Astrocyte (in vitro differentiated cells and primary cell): ENCODE results near the gene PBX3. TPM values are rescaled to one million over a fixed set of nuclear protein-coding genes. Genes with fewer than 3 reads are reported as not detected.

Experiments
- DNase-seq: peaks from one replicate; pipeline ENCODE4 v3.0.0-alpha.2; 2010; ENCODE audit warnings: low read depth
- FAIRE-seq: peaks from 2 replicates; lab custom pipeline; 2011; peaks lifted over from hg19 to GRCh38; lab: Jason Lieb, UNC
- H2AFZ ChIP-seq: 2 replicates; pipeline ENCODE4 v1.6.0; 2012; ENCODE audit warnings: low read depth, low read length, inconsistent platforms
- H3K27ac ChIP-seq: 2 replicates; pipeline ENCODE4 v1.5.1; 2011; ENCODE audit warnings: low read depth, low read length, inconsistent platforms
- H3K27me3 ChIP-seq: 2 replicates; pipeline ENCODE4 v1.6.0; 2011; ENCODE audit warnings: low read length, inconsistent platforms; ENCODE audit not compliant: insufficient read depth
- H3K36me3 ChIP-seq: 2 replicates; pipeline ENCODE4 v1.5.1; 2011; ENCODE audit warnings: low read length, inconsistent platforms; ENCODE audit not compliant: insufficient read depth
- H3K4me1 ChIP-seq: 2 replicates; pipeline ENCODE4 v1.5.1; 2011; ENCODE audit warnings: low read length, inconsistent platforms; ENCODE audit not compliant: insufficient read depth
- H3K4me2 ChIP-seq: 2 replicates; pipeline ENCODE4 v1.6.0; 2012; ENCODE audit warnings: low read length, inconsistent platforms
- H3K4me3 ChIP-seq: 2 replicates; pipeline ENCODE4 v1.5.1; 2011; ENCODE audit warnings: low read depth, mild to moderate bottlenecking, low read length, inconsistent platforms; ENCODE audit not compliant: insufficient read depth
- H3K79me2 ChIP-seq: 2 replicates; pipeline ENCODE4 v1.6.0; 2012; ENCODE audit warnings: mild to moderate bottlenecking, low read length, inconsistent platforms; ENCODE audit not compliant: insufficient read depth
- H3K9ac ChIP-seq: 2 replicates; pipeline ENCODE4 v1.6.0; 2012; ENCODE audit warnings: mild to moderate bottlenecking, low read length, inconsistent platforms
- H3K9me3 ChIP-seq: 2 replicates; pipeline ENCODE4 v1.5.1; 2012; ENCODE audit warnings: low read depth, mild to moderate bottlenecking, low read length, inconsistent platforms; ENCODE audit not compliant: insufficient read depth
- H4K20me1 ChIP-seq: 2 replicates; pipeline ENCODE4 v1.6.0; 2012; ENCODE audit warnings: low read length, inconsistent platforms; ENCODE audit not compliant: insufficient read depth
- H3K27ac Mint-ChIP-seq: one replicate; pipeline ENCODE4 v1.8.0; 2021; ENCODE audit warnings: mild to moderate bottlenecking, mixed read lengths; ENCODE audit not compliant: unreplicated experiment
- H3K27me3 Mint-ChIP-seq: one replicate; pipeline ENCODE4 v1.8.0; 2021; ENCODE audit warnings: low read depth, mixed read lengths; ENCODE audit not compliant: unreplicated experiment
- H3K36me3 Mint-ChIP-seq: one replicate; pipeline ENCODE4 v1.8.0; 2021; ENCODE audit warnings: low read depth, mixed read lengths; ENCODE audit not compliant: unreplicated experiment
- H3K4me1 Mint-ChIP-seq: one replicate; pipeline ENCODE4 v1.8.0; 2021; ENCODE audit warnings: low read depth, mixed read lengths; ENCODE audit not compliant: unreplicated experiment
- H3K4me3 Mint-ChIP-seq: one replicate; pipeline ENCODE4 v1.8.0; 2021; ENCODE audit warnings: mild to moderate bottlenecking, moderate library complexity, mixed read lengths; ENCODE audit not compliant: unreplicated experiment
- H3K9me3 Mint-ChIP-seq: one replicate; pipeline ENCODE4 v1.8.0; 2021; ENCODE audit warnings: mild to moderate bottlenecking, mixed read lengths; ENCODE audit not compliant: unreplicated experiment
- CTCF ChIP-seq: IDR thresholded peaks from 2 replicates; pipeline ENCODE4 v1.5.1; 2011; ENCODE audit warnings: low read depth, mild to moderate bottlenecking, inconsistent platforms, low read length, moderate library complexity; ENCODE audit not compliant: insufficient read depth
- EZH2 ChIP-seq: IDR thresholded peaks from 2 replicates; pipeline ENCODE4 v1.6.1; 2012; ENCODE audit warnings: mild to moderate bottlenecking, low read length, inconsistent platforms; ENCODE audit not compliant: insufficient read depth
- total RNA-seq: library from RNA; stranded (reverse); gene quantifications from 2 replicates; pipeline ENCODE4 v1.2.1, GENCODE V29; 2021

The PBX3 gene
- total RNA-seq, 1 donor from 2014 or later = 51.2 TPM

- no peak for TF ChIP-seq EZH2
- no peak for TF ChIP-seq CTCF
- no peak overlapping the region for H2AFZ ChIP-seq
- H3K9me3 ChIP-seq = no peaks in the 10 kb centered on the region
- Mint-ChIP-seq H3K27ac (no peak overlapping the region), H3K9me3 (peaks cover 7% of the 10 kb centered on the region), H3K27me3 (peaks cover 23% of the 10 kb centered on the region), H3K4me1 (no peaks in the 10 kb centered on the region), H3K4me3 (no peak overlapping the region), H3K36me3 (no peaks in the 10 kb centered on the region)
- no peaks in the 10 kb centered on the region for H3K4me1 ChIP-seq
- H3K9ac ChIP-seq = no peak overlapping the region
- no peaks in the 10 kb centered on the region for H3K36me3 ChIP-seq
- DNase-seq = no peak
- FAIRE-seq = no peak
- peaks cover 2% of the 10 kb centered on the region for H3K27me3 ChIP-seq
- H3K27ac ChIP-seq = no peak overlapping the region
- no peak overlapping the region for H3K4me2 ChIP-seq
- no peaks in the 10 kb centered on the region for H4K20me1 ChIP-seq
- no peak overlapping the region for H3K4me3 ChIP-seq
- no peaks in the 10 kb centered on the region for H3K79me2 ChIP-seq
These were observed 254.5 kb downstream of the PBX3 start for GRCh38 chr9:126001581-126002225.

DNA sequence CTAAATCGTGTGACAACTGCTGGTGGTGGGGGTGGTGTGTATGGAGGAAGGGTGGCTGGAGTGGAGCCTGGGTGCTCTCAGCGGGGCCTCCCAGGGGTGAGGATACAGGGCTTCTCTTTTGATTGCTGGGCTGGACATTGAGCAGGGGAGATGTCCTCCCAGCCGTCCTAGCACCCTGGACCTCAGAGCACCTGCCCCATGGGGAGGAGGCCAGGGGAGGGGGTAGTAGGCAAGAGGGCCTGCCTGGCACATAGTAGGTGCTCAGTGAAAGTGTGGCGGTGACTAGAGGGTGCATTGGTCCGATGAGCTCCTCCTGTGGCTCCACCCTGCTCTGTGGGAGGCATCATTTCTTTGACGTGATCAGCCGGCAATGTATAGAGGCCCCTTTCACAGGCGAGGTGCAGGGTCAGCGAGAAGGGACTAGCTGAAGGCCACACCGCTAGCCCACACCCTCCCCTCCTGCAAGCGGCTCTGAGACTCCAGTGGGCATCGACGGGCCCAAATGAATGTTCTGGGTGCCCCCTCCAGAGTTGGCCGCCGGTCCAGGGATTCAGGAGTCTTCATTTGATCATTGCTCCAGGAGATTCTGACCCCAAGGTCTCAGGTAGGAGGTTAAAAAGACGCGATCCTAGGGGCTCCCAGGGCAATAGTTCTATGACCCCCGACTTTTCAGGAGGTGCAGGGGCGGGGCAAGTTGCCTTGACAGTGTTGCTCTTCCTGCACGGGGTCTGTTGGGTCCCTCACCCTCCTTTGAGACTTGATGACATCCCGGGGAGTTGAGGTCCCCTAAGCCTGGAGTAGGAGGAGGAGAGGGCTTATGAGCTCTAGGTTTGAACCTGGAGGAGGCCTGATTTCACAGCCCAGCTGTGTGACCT, 255.5 kb downstream of the PBX3 start:
- Histone ChIP-seq H4K20me1 (no peaks in the 10 kb centered on the region), H2AFZ (no peak overlapping the region), H3K9me3 (peaks cover 7% of the 10 kb centered on the region), H3K9ac (no peak overlapping the region), H3K4me3 (no peak overlapping the region), H3K4me1 (no peaks in the 10 kb centered on the region), H3K79me2 (no peaks in the 10 kb centered on the region), H3K36me3 (no peaks in the 10 kb centered on the region), H3K4me2 (no peak overlapping the region), H3K27ac (no peak overlapping the region), H3K27me3 (peaks cover 2% of the 10 kb centered on the region)
- no peaks in the 10 kb centered on the region for H3K4me1 Mint-ChIP-seq
- no peak overlapping the region for H3K4me3 Mint-ChIP-seq
- peaks cover 17% of the 10 kb centered on the region for H3K9me3 Mint-ChIP-seq
- peaks cover 23% of the 10 kb centered on the region for H3K27me3 Mint-ChIP-seq
- TF ChIP-seq EZH2 = no peak
- no peak for TF ChIP-seq CTCF
- H3K27ac Mint-ChIP-seq = no peak overlapping the region
- no peak for DNase-seq
- no peak for FAIRE-seq
- H3K36me3 Mint-ChIP-seq = peaks cover 3% of the 10 kb centered on the region
